Heart left ventricle (tissue), 13 donors: ENCODE results near the gene IGF1R.

Experiments used
- POLR2A ChIP-seq, 2 donors: fragments of 450-650 bp; IDR thresholded peaks; one replicate each; pipeline ENCODE4 v1.6.1; 2017; ENCODE audit warnings: antibody characterized with exemption in 2 of 2, mild to moderate bottlenecking in 2 of 2, moderate library complexity in 2 of 2
- TF ChIP-seq, protein P1 (sequence below), 12 donors: fragments of 200-600 bp; sonication (generic) in 4 of 12; IDR thresholded peaks; one replicate each; pipeline versions ENCODE4 v1.5.0 to v1.8.0; 2018 to 2022; ENCODE audit warnings: antibody characterized with exemption in 12 of 12, mild to moderate bottlenecking in 5 of 12
- donor health status: ischemic (EF 13 %, LVEDD 7.1; RV severe dilation, severe dysfunction).
- donor health status: DM: no; HTN: yes; CAD: no.
- donor health status: DM: no; HTN: no; CAD: no.
- donor health status: ischemic (EF 25% LVEDD 6.9; RV normal size, moderate dysfunction).
- donor health status: ischemic (EF 25% LVEDD 5.7; RV mildly dilated, moderate dysfunction).
- donor health status: ischemic (EF 35%, LVEDD 5.7; RV mildly dilated, moderate dysfunction).
- donor health status: nonischemic (EF 11% LVEDD 7.7; RV severe dilation, severe dysfunction).
- donor health status: DM: yes; HTN: yes; CAD: no.
- donor health status: PGD.
- donor health status: ischemic (EF 29% LVEDD 5.4; RV normal size, mild dysfunction).
- donor health status: nonischemic (EF 23%, LVEDD 6.1; RV moderate dilation, normal function).

DNA sequence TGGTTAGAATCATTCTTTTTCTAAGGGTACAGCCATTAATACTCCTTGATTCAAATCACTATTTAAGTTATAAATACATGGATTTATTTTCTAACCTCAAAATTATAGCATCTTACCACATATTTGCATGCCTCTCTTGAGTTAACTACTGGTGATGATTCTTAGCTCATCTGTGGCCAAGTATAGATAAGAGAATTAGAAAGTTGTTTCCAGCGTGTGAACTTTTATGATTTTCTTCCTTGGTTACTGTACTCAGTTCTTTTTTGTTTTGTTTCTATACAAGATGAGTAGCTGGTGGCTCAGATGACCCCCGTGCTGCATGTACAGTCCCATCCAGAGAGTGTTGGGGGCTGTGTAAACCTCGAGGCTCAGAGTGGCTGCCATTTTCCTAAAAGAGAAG is 124.6 kb downstream of the IGF1R start:
- TF ChIP-seq, protein P1, sequence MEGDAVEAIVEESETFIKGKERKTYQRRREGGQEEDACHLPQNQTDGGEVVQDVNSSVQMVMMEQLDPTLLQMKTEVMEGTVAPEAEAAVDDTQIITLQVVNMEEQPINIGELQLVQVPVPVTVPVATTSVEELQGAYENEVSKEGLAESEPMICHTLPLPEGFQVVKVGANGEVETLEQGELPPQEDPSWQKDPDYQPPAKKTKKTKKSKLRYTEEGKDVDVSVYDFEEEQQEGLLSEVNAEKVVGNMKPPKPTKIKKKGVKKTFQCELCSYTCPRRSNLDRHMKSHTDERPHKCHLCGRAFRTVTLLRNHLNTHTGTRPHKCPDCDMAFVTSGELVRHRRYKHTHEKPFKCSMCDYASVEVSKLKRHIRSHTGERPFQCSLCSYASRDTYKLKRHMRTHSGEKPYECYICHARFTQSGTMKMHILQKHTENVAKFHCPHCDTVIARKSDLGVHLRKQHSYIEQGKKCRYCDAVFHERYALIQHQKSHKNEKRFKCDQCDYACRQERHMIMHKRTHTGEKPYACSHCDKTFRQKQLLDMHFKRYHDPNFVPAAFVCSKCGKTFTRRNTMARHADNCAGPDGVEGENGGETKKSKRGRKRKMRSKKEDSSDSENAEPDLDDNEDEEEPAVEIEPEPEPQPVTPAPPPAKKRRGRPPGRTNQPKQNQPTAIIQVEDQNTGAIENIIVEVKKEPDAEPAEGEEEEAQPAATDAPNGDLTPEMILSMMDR (IDR thresholded peaks at IDR 0.05): no peak
- no peak for TF ChIP-seq POLR2A (IDR thresholded peaks at IDR 0.05)
